Stimulated activated CD4-positive, alpha-beta T cell treated with anti-CD3 and anti-CD28 coated beads, Interleukin-15, amount 100 ng/mL, for 24 hours (primary cell): ENCODE measurements around the gene NCF4.

Source experiments
- DNase-seq: peaks from one replicate; pipeline ENCODE4 v3.0.0-alpha.2; 2020

The NCF4 gene

DNA sequence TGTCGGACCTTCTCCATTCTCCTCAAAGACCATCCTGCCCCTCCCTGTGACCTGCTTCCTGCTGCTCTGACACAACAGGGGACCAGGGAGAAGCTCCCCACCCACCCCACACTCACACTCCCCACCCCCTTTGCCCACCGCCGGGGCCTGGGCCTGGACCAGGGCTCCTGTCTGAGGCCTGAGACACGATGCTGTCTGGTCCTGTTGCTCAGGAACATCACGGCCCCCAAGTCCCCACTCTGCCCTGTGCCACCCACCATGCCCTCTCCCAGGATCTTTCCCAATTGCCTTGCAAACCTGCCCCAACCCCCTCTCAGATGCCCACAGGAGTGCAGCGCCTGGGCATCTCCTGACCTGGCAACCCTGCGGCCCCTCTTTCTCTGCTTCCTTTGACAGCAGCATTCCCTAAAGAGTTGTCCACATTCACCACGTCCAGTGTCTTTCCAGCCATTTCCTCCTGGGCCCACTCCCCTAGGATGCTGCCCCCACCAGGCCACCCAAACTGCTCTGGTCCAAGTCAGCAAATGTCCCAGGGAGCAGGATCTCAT lies 63.4 kb downstream of the NCF4 start:
- no peak for DNase-seq

GRCh38 chr22:36925388-36926290 lies 64.8 kb downstream of the NCF4 start:
- DNase-seq: no peak

GRCh38 chr22:36926309-36926708 lies 65.5 kb downstream of the NCF4 start:
- DNase-seq: no peak

DNA sequence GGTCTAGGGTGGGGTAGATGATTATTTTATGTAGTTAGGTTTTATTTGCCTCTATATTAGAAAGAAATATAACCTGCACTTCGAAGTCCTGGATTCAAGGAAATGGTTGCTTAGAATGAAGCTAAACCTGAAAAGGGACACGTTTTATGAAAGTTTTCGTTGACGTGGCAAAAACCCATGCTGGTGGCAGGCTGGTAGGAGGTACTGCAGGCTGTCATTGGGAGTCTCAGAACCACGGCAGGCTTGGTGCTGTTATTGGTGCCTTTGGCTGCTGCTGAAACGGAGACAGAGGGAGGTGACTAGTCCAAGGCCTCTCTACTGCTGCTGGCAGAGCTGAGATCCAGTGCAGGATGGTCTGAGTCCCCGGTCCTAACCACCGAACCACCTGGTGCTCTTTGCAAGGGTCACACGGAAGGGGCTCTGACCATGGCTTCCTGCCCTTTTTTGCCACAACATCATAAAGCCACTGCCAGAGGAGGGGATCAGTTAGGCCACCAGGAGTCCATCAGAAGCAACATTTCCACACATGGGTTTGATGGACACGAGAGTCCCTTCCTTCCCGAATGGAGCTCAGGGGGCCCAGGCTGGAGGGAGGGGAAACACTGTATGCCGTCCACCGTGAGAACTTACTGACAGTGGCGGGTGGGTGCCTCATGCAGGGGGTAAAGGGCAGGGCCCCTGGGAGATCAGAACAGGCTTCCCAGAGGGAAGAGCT lies 66.1 kb downstream of the NCF4 start:
- no peak for DNase-seq
